NCI-H226 (cell line): ENCODE data around the gene RNU6-1.

Experiments used
- DNase-seq: peaks from one replicate; pipeline ENCODE4 v3.0.0-alpha.2; 2015

RNU6-1 gene

GRCh38 chr15:67796196-67797127 is 43.4 kb downstream of the RNU6-1 start:
- no peak for DNase-seq

- peak; percentile 42 for DNase-seq
These were observed 44.8 kb downstream of the RNU6-1 start for GRCh38 chr15:67794832-67795574.

DNA sequence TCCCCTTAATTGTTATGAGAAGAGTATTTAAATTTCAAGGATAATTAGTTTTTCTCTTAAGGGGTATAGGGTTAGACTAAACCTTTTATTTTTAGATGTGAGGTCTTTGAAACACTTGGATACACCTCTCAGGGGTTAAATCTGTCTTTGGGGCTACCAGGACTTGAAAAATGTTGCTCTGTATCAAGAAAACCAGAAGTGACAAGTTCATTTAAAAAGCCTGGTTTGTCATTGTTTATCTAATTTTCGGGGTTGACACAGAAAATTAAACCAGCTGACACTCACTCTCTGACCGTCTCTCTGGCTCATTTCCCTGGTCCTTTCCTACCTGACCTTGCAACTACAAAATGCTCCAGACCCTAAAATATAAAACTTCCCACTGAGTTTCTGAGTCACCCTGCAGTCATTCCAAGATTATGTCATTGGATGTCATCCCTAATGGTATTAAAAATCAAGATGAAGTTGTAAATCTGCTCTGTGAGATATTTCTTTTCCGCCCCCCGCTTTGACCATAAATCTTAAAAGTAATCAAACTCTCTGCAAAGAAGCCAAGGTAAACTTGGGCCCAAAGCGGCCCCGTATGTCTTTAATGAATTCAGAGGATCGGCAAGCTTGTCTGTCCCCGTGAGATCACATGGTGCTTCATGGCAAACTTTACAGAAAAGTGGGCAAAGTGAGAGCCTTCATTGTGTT is 47.4 kb downstream of the RNU6-1 start:
- no peak for DNase-seq

GRCh38 chr15:67790610-67791319 is 49.1 kb downstream of the RNU6-1 start:
- no peak for DNase-seq
